ENCODE data around the gene RIOK1.

RIOK1 gene

GRCh38 chr6:7378740-7379139 lies 10.9 kb upstream of the RIOK1 start:
- no peak overlapping the region for H2BK12ac ChIP-seq (ENCODE audit: low read length in 2 of 2)
- no peak overlapping the region for H2BK15ac ChIP-seq (ENCODE audit: low read depth, poor library complexity, severe bottlenecking)
- H2AFZ ChIP-seq (ENCODE audit: low read depth, low read length): no peak overlapping the region
- H3K18ac ChIP-seq (ENCODE audit: low read depth in 1 of 2, low read length in 2 of 2): no peak overlapping the region
- no peaks in the 10 kb centered on the region for H3K9me3 ChIP-seq (ENCODE audit: control insufficient read depth, low read length)
- DNase-seq: no peak
- H3K36me3 ChIP-seq (ENCODE audit: control insufficient read depth in 1 of 2, insufficient read depth in 2 of 2, low read depth in 1 of 2, low read length in 2 of 2): no peaks in the 10 kb centered on the region
- H3K4me3 ChIP-seq (ENCODE audit: insufficient read depth in 1 of 2, low read depth in 1 of 2, low read length in 2 of 2): no peak overlapping the region
- no peak overlapping the region for H3K4ac ChIP-seq (ENCODE audit: low read depth in 1 of 2, low read length in 2 of 2)
- H3K23ac ChIP-seq (ENCODE audit: low read length in 2 of 2): no peak overlapping the region
- H2AK5ac ChIP-seq (ENCODE audit: low read length, severe bottlenecking): no peak overlapping the region
- H4K8ac ChIP-seq (ENCODE audit: low read length): no peak overlapping the region
- H3K9ac ChIP-seq (ENCODE audit: low read length): no peak overlapping the region
- H3K14ac ChIP-seq (ENCODE audit: low read length in 2 of 2): no peak overlapping the region
- no peak overlapping the region for H4K91ac ChIP-seq (ENCODE audit: low read length)
- H3K27me3 ChIP-seq (ENCODE audit: control insufficient read depth in 1 of 2, insufficient read depth in 1 of 2, low read length in 2 of 2): no peaks in the 10 kb centered on the region
- H3K4me1 ChIP-seq (ENCODE audit: control insufficient read depth, insufficient read depth, low read depth, low read length): no peaks in the 10 kb centered on the region
- no peaks in the 10 kb centered on the region for H3K79me1 ChIP-seq (replicated peaks; ENCODE audit: low read length, poor library complexity, severe bottlenecking)
- 100% methylated on average over 2 of the region's 4 CpGs for WGBS
- no peak overlapping the region for H3K27ac ChIP-seq (ENCODE audit: low read length, poor library complexity, severe bottlenecking)
- H2BK120ac ChIP-seq (ENCODE audit: low read depth, low read length): no peak overlapping the region
- no peak overlapping the region for H3K4me2 ChIP-seq (ENCODE audit: low read length, poor library complexity, severe bottlenecking)
- no peak overlapping the region for H2BK5ac ChIP-seq (ENCODE audit: low read depth, low read length, poor library complexity, severe bottlenecking)

DNA sequence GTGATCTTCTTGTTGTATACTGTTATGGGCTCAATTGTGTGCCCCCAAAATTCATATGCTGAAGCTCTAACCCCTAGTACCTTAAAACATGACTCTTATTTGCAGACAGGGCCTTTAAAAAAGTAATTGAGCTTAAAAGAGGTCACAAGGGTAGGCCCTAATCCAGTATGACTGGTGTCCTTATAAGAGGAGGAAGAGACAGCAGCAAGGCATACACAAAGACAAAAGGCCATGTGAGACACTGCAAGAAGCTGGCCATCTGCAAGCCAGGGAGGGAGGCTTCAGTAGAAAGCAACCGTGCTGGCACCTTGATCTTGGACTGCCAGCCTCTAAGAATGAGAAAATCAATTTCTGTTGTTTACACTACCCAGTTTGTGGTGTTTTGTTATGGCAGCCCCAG lies 8.5 kb upstream of the RIOK1 start:
- Histone ChIP-seq H2AK5ac (ENCODE audit: low read length, severe bottlenecking) (no peak overlapping the region), H3K4me1 (ENCODE audit: control insufficient read depth, insufficient read depth, low read depth, low read length) (no peaks in the 10 kb centered on the region), H3K27me3 (ENCODE audit: control insufficient read depth in 1 of 2, insufficient read depth in 1 of 2, low read length in 2 of 2) (no peaks in the 10 kb centered on the region), H4K91ac (ENCODE audit: low read length) (no peak overlapping the region), H2BK15ac (ENCODE audit: low read depth, poor library complexity, severe bottlenecking) (no peak overlapping the region), H3K23ac (ENCODE audit: low read length in 2 of 2) (no peak overlapping the region), H2BK5ac (ENCODE audit: low read depth, low read length, poor library complexity, severe bottlenecking) (no peak overlapping the region), H3K9me3 (ENCODE audit: control insufficient read depth, low read length) (no peaks in the 10 kb centered on the region), H3K79me1 (replicated peaks; ENCODE audit: low read length, poor library complexity, severe bottlenecking) (no peaks in the 10 kb centered on the region), H3K4ac (ENCODE audit: low read depth in 1 of 2, low read length in 2 of 2) (no peak overlapping the region), H3K14ac (ENCODE audit: low read length in 2 of 2) (no peak overlapping the region), H3K4me3 (ENCODE audit: insufficient read depth in 1 of 2, low read depth in 1 of 2, low read length in 2 of 2) (no peak overlapping the region), H3K9ac (ENCODE audit: low read length) (no peak overlapping the region), H3K36me3 (ENCODE audit: control insufficient read depth in 1 of 2, insufficient read depth in 2 of 2, low read depth in 1 of 2, low read length in 2 of 2) (no peaks in the 10 kb centered on the region), H3K27ac (ENCODE audit: low read length, poor library complexity, severe bottlenecking) (no peak overlapping the region), H3K4me2 (ENCODE audit: low read length, poor library complexity, severe bottlenecking) (no peak overlapping the region), H3K18ac (ENCODE audit: low read depth in 1 of 2, low read length in 2 of 2) (no peak overlapping the region), H2BK120ac (ENCODE audit: low read depth, low read length) (no peak overlapping the region), H2BK12ac (ENCODE audit: low read length in 2 of 2) (no peak overlapping the region), H4K8ac (ENCODE audit: low read length) (no peak overlapping the region), H2AFZ (ENCODE audit: low read depth, low read length) (no peak overlapping the region)
- WGBS: no CpG with 5 or more reads among the region's 1 CpG
- DNase-seq: no peak

DNA sequence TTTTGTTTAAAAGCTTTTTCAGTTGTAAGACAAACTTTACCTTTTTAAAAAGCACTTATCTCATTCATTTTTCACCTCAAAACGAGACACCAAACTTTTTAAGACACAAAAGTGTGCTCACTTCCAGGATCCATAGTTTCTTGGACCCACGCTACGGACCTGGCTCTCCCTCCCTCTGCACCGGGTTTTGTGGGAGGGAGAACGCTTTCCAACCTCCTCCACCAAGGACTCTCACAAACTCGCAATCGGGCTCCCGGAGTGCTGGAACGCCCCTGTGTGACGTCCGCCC lies 502 bp upstream of the RIOK1 start:
- no peak overlapping the region for H2BK15ac ChIP-seq (ENCODE audit: low read depth, poor library complexity, severe bottlenecking)
- H3K14ac ChIP-seq (ENCODE audit: low read length in 2 of 2): peak overlapping the region in 1 of 2 experiments; percentile 98
- no peaks in the 10 kb centered on the region for H3K9me3 ChIP-seq (ENCODE audit: control insufficient read depth, low read length)
- H3K27me3 ChIP-seq (ENCODE audit: control insufficient read depth in 1 of 2, insufficient read depth in 1 of 2, low read length in 2 of 2): no peaks in the 10 kb centered on the region
- H2AFZ ChIP-seq (ENCODE audit: low read depth, low read length): peak overlapping the region; percentile 99
- no peak overlapping the region for H2BK12ac ChIP-seq (ENCODE audit: low read length in 2 of 2)
- H4K8ac ChIP-seq (ENCODE audit: low read length): peak overlapping the region; percentile 47
- no peak overlapping the region for H2BK5ac ChIP-seq (ENCODE audit: low read depth, low read length, poor library complexity, severe bottlenecking)
- 3% methylated on average over 3 of the region's 11 CpGs for WGBS
- peak overlapping the region; percentile 98 for H3K27ac ChIP-seq (ENCODE audit: low read length, poor library complexity, severe bottlenecking)
- peak overlapping the region; percentile 11 for H2BK120ac ChIP-seq (ENCODE audit: low read depth, low read length)
- H2AK5ac ChIP-seq (ENCODE audit: low read length, severe bottlenecking): no peak overlapping the region
- H3K4me2 ChIP-seq (ENCODE audit: low read length, poor library complexity, severe bottlenecking): peak overlapping the region; percentile 99
- H3K4ac ChIP-seq (ENCODE audit: low read depth in 1 of 2, low read length in 2 of 2): peak overlapping the region; percentile 9 to 94
- H3K4me3 ChIP-seq (ENCODE audit: insufficient read depth in 1 of 2, low read depth in 1 of 2, low read length in 2 of 2): peak overlapping the region; percentile 76 to 88
- peak overlapping the region; percentile 18 for H4K91ac ChIP-seq (ENCODE audit: low read length)
- H3K23ac ChIP-seq (ENCODE audit: low read length in 2 of 2): no peak overlapping the region
- H3K9ac ChIP-seq (ENCODE audit: low read length): peak overlapping the region; percentile 91
- peak overlapping the region; percentile 58 to 97 for H3K18ac ChIP-seq (ENCODE audit: low read depth in 1 of 2, low read length in 2 of 2)
- H3K79me1 ChIP-seq (replicated peaks; ENCODE audit: low read length, poor library complexity, severe bottlenecking): peaks cover 5% of the 10 kb centered on the region
- H3K36me3 ChIP-seq (ENCODE audit: control insufficient read depth in 1 of 2, insufficient read depth in 2 of 2, low read depth in 1 of 2, low read length in 2 of 2): peaks cover 0 to 10% of the 10 kb centered on the region in 2 experiments
- peaks cover 3% of the 10 kb centered on the region for H3K4me1 ChIP-seq (ENCODE audit: control insufficient read depth, insufficient read depth, low read depth, low read length)
- DNase-seq: no peak

GRCh38 chr6:7390226-7390878 lies 744 bp downstream of the RIOK1 start:
- H3K36me3 ChIP-seq (ENCODE audit: control insufficient read depth in 1 of 2, insufficient read depth in 2 of 2, low read depth in 1 of 2, low read length in 2 of 2): peaks cover 0 to 20% of the 10 kb centered on the region in 2 experiments
- H3K4me3 ChIP-seq (ENCODE audit: insufficient read depth in 1 of 2, low read depth in 1 of 2, low read length in 2 of 2): peak overlapping the region; percentile 76 to 88
- H4K8ac ChIP-seq (ENCODE audit: low read length): no peak overlapping the region
- WGBS: 8% methylated on average over 10 of the region's 14 CpGs
- no peak overlapping the region for H2AK5ac ChIP-seq (ENCODE audit: low read length, severe bottlenecking)
- H2BK15ac ChIP-seq (ENCODE audit: low read depth, poor library complexity, severe bottlenecking): no peak overlapping the region
- peaks cover 3% of the 10 kb centered on the region for H3K4me1 ChIP-seq (ENCODE audit: control insufficient read depth, insufficient read depth, low read depth, low read length)
- no peaks in the 10 kb centered on the region for H3K9me3 ChIP-seq (ENCODE audit: control insufficient read depth, low read length)
- peak overlapping the region; percentile 91 for H3K9ac ChIP-seq (ENCODE audit: low read length)
- H4K91ac ChIP-seq (ENCODE audit: low read length): no peak overlapping the region
- peak overlapping the region in 1 of 2 experiments; percentile 94 for H3K4ac ChIP-seq (ENCODE audit: low read depth in 1 of 2, low read length in 2 of 2)
- no peaks in the 10 kb centered on the region for H3K27me3 ChIP-seq (ENCODE audit: control insufficient read depth in 1 of 2, insufficient read depth in 1 of 2, low read length in 2 of 2)
- H2BK12ac ChIP-seq (ENCODE audit: low read length in 2 of 2): peak overlapping the region in 1 of 2 experiments; percentile 28
- peaks cover 8% of the 10 kb centered on the region for H3K79me1 ChIP-seq (replicated peaks; ENCODE audit: low read length, poor library complexity, severe bottlenecking)
- no peak overlapping the region for H2BK5ac ChIP-seq (ENCODE audit: low read depth, low read length, poor library complexity, severe bottlenecking)
- peak overlapping the region; percentile 98 for H3K27ac ChIP-seq (ENCODE audit: low read length, poor library complexity, severe bottlenecking)
- peak overlapping the region; percentile 99 for H2AFZ ChIP-seq (ENCODE audit: low read depth, low read length)
- H3K23ac ChIP-seq (ENCODE audit: low read length in 2 of 2): no peak overlapping the region
- H3K18ac ChIP-seq (ENCODE audit: low read depth in 1 of 2, low read length in 2 of 2): peak overlapping the region in 1 of 2 experiments; percentile 88
- no peak for DNase-seq
- H3K4me2 ChIP-seq (ENCODE audit: low read length, poor library complexity, severe bottlenecking): peak overlapping the region; percentile 99
- peak overlapping the region in 1 of 2 experiments; percentile 81 for H3K14ac ChIP-seq (ENCODE audit: low read length in 2 of 2)
- no peak overlapping the region for H2BK120ac ChIP-seq (ENCODE audit: low read depth, low read length)
